ENCODE results near the gene MAML3. TPM values are rescaled to one million over a fixed set of nuclear protein-coding genes. Genes with fewer than 3 reads are reported as not detected.
A peak's percentile ranks its signal among the peaks of the same experiment; 100 is the strongest.

MAML3 gene
- total RNA-seq, 1 donor, result 6.5 TPM

- H3K4me3 ChIP-seq (ENCODE audit: low read depth, low read length), result no peak overlapping the region
- TF ChIP-seq CTCF (IDR thresholded peaks at IDR 0.05; ENCODE audit: insufficient read depth, low read depth, low read length), result no peak
- peak; percentile 4 for DNase-seq (ENCODE audit: low read depth)
Observed at GRCh38 chr4:139844459-139845036, 309.4 kb downstream of the MAML3 start.

GRCh38 chr4:139844057-139844456, 309.9 kb downstream of the MAML3 start:
- TF ChIP-seq CTCF (IDR thresholded peaks at IDR 0.05; ENCODE audit: insufficient read depth, low read depth, low read length), result no peak
- no peak overlapping the region for H3K4me3 ChIP-seq (ENCODE audit: low read depth, low read length)
- peak; percentile 29 for DNase-seq (ENCODE audit: low read depth)

GRCh38 chr4:139843641-139844040, 310.3 kb downstream of the MAML3 start:
- H3K4me3 ChIP-seq (ENCODE audit: low read depth, low read length), result no peak overlapping the region
- DNase-seq (ENCODE audit: low read depth), result no peak
- no peak for TF ChIP-seq CTCF (IDR thresholded peaks at IDR 0.05; ENCODE audit: insufficient read depth, low read depth, low read length)

- no peak for DNase-seq (ENCODE audit: low read depth)
- no peak for TF ChIP-seq CTCF (IDR thresholded peaks at IDR 0.05; ENCODE audit: insufficient read depth, low read depth, low read length)
- H3K4me3 ChIP-seq (ENCODE audit: low read depth, low read length), result no peak overlapping the region
Observed at GRCh38 chr4:139841464-139842195, 312.4 kb downstream of the MAML3 start.

GRCh38 chr4:139840773-139841172, 313.2 kb downstream of the MAML3 start:
- no peak for TF ChIP-seq CTCF (IDR thresholded peaks at IDR 0.05; ENCODE audit: insufficient read depth, low read depth, low read length)
- no peak for DNase-seq (ENCODE audit: low read depth)
- no peak overlapping the region for H3K4me3 ChIP-seq (ENCODE audit: low read depth, low read length)

GRCh38 chr4:139839403-139840031, 314.5 kb downstream of the MAML3 start:
- no peak for TF ChIP-seq CTCF (IDR thresholded peaks at IDR 0.05; ENCODE audit: insufficient read depth, low read depth, low read length)
- no peak for DNase-seq (ENCODE audit: low read depth)
- H3K4me3 ChIP-seq (ENCODE audit: low read depth, low read length), result no peak overlapping the region

Data from fibroblast of villous mesenchyme (primary cell).